Adipocyte (in vitro differentiated cells): ENCODE measurements around the gene RNU4-1.
"Not testable (repeated sequence)": the region's sequence is repeated elsewhere in the genome, so short reads cannot be mapped to it uniquely, and the experiment has no call there.

Source experiments
- DNase-seq: peaks from one replicate; pipeline ENCODE4 v3.0.0-alpha.2; 2015; ENCODE audit warnings: low read depth
- H3K27me3 ChIP-seq: replicated peaks from 2 replicates; pipeline ENCODE4 v1.7.0; 2013; ENCODE audit warnings: mild to moderate bottlenecking, low read length, moderate library complexity; ENCODE audit not compliant: control insufficient read depth, insufficient read depth
- H3K36me3 ChIP-seq: 2 replicates; pipeline ENCODE4 v1.7.0; 2013; ENCODE audit warnings: low read length, mild to moderate bottlenecking, moderate library complexity; ENCODE audit not compliant: control insufficient read depth, insufficient read depth, severe bottlenecking
- H3K4me1 ChIP-seq: 2 replicates; pipeline ENCODE4 v1.7.0; 2013; ENCODE audit warnings: mild to moderate bottlenecking, low read length, moderate library complexity; ENCODE audit not compliant: control insufficient read depth, insufficient read depth
- H3K4me3 ChIP-seq: 2 replicates; pipeline ENCODE4 v1.7.0; 2013; ENCODE audit warnings: mild to moderate bottlenecking, low read length, moderate library complexity
- H3K9ac ChIP-seq: 2 replicates; pipeline ENCODE4 v1.7.0; 2013; ENCODE audit warnings: mild to moderate bottlenecking, low read length, moderate library complexity
- H3K9me3 ChIP-seq: 2 replicates; pipeline ENCODE4 v1.7.0; 2013; ENCODE audit warnings: mild to moderate bottlenecking, low read length, moderate library complexity; ENCODE audit not compliant: control insufficient read depth

The RNU4-1 gene

GRCh38 chr12:120292661-120293531 lies at the start of gene RNU4-1:
Gene RNU4-1, minus strand, starts transcription at chr12:120293237.
- Histone ChIP-seq H3K9ac (peak within 1 kb of the TSS; percentile 98), H3K4me1 (peaks cover 7% of the 10 kb centered on the region), H3K9me3 (no peaks in the 10 kb centered on the region), H3K36me3 (no peaks in the 10 kb centered on the region), H3K4me3 (peak within 1 kb of the TSS; percentile 84), H3K27me3 (no peaks in the 10 kb centered on the region)
- peak; percentile 92 for DNase-seq

GRCh38 chr12:120342175-120343038 lies 49.4 kb upstream of the RNU4-1 start:
- peaks cover 21% of the 10 kb centered on the region for H3K27me3 ChIP-seq
- H3K4me1 ChIP-seq, result no peaks in the 10 kb centered on the region
- no peaks in the 10 kb centered on the region for H3K36me3 ChIP-seq
- no peak for DNase-seq
- H3K4me3 ChIP-seq, result no peak overlapping the region
- H3K9ac ChIP-seq, result no peak overlapping the region
- peaks cover 6% of the 10 kb centered on the region for H3K9me3 ChIP-seq

- H3K36me3 ChIP-seq, result no peaks in the 10 kb centered on the region
- H3K27me3 ChIP-seq, result peaks cover 11% of the 10 kb centered on the region
- H3K4me1 ChIP-seq, result no peaks in the 10 kb centered on the region
- H3K9me3 ChIP-seq, result peaks cover 6% of the 10 kb centered on the region
- no peak overlapping the region for H3K4me3 ChIP-seq
- no peak overlapping the region for H3K9ac ChIP-seq
- no peak for DNase-seq
Measured at GRCh38 chr12:120339256-120339655, 46.2 kb upstream of the RNU4-1 start.

GRCh38 chr12:120337730-120338129 lies 44.7 kb upstream of the RNU4-1 start:
- Histone ChIP-seq H3K9ac (no peak overlapping the region), H3K4me3 (no peak overlapping the region), H3K4me1 (no peaks in the 10 kb centered on the region), H3K27me3 (peaks cover 13% of the 10 kb centered on the region), H3K9me3 (peaks cover 6% of the 10 kb centered on the region), H3K36me3 (no peaks in the 10 kb centered on the region)
- no peak for DNase-seq

- not testable (repeated sequence) for H3K9ac ChIP-seq, H3K4me3 ChIP-seq, H3K36me3 ChIP-seq, H3K9me3 ChIP-seq, DNase-seq, H3K4me1 ChIP-seq
- H3K27me3 ChIP-seq, result peaks cover 21% of the 10 kb centered on the region
Measured at GRCh38 chr12:120336392-120336791, 43.4 kb upstream of the RNU4-1 start.

- H3K36me3 ChIP-seq, H3K9ac ChIP-seq, H3K4me3 ChIP-seq, H3K4me1 ChIP-seq, H3K9me3 ChIP-seq: not testable (repeated sequence)
- peaks cover 22% of the 10 kb centered on the region for H3K27me3 ChIP-seq
- peak; percentile 72 for DNase-seq
Measured at GRCh38 chr12:120335447-120335846, 42.4 kb upstream of the RNU4-1 start.

GRCh38 chr12:120332523-120332922 lies 39.5 kb upstream of the RNU4-1 start:
- no peak overlapping the region for H3K9ac ChIP-seq
- no peak for DNase-seq

GRCh38 chr12:120332041-120332440 lies 39.0 kb upstream of the RNU4-1 start:
- no peaks in the 10 kb centered on the region for H3K9me3 ChIP-seq
- H3K4me1 ChIP-seq, result no peaks in the 10 kb centered on the region
- no peaks in the 10 kb centered on the region for H3K36me3 ChIP-seq
- H3K4me3 ChIP-seq, result no peak overlapping the region
- H3K9ac ChIP-seq, result no peak overlapping the region
- no peak for DNase-seq
- peaks cover 17% of the 10 kb centered on the region for H3K27me3 ChIP-seq

More at GRCh38 chr12:120332523-120332922, 39.5 kb upstream of the RNU4-1 start:
- peaks cover 2% of the 10 kb centered on the region for H3K9me3 ChIP-seq
- no peaks in the 10 kb centered on the region for H3K36me3 ChIP-seq
- peaks cover 18% of the 10 kb centered on the region for H3K27me3 ChIP-seq
- H3K4me3 ChIP-seq, result no peak overlapping the region
- no peaks in the 10 kb centered on the region for H3K4me1 ChIP-seq

GRCh38 chr12:120331390-120331789 lies 38.4 kb upstream of the RNU4-1 start:
- H3K36me3 ChIP-seq, result no peaks in the 10 kb centered on the region
- peaks cover 17% of the 10 kb centered on the region for H3K27me3 ChIP-seq
- H3K9me3 ChIP-seq, result no peaks in the 10 kb centered on the region
- no peak overlapping the region for H3K4me3 ChIP-seq
- H3K9ac ChIP-seq, result no peak overlapping the region
- DNase-seq, result no peak
- no peaks in the 10 kb centered on the region for H3K4me1 ChIP-seq

GRCh38 chr12:120328228-120328627 lies 35.2 kb upstream of the RNU4-1 start:
- H3K4me3 ChIP-seq, result no peak overlapping the region
- H3K36me3 ChIP-seq, result no peaks in the 10 kb centered on the region
- DNase-seq, result no peak
- no peak overlapping the region for H3K9ac ChIP-seq
- H3K27me3 ChIP-seq, result peaks cover 13% of the 10 kb centered on the region
- no peaks in the 10 kb centered on the region for H3K4me1 ChIP-seq
- no peaks in the 10 kb centered on the region for H3K9me3 ChIP-seq

GRCh38 chr12:120327593-120327992 lies 34.6 kb upstream of the RNU4-1 start, which contains the start of gene PLA2G1B:
Gene PLA2G1B, minus strand, starts transcription at chr12:120327779. Its CDS starts 26 bp downstream, at chr12:120327753.
- Histone ChIP-seq H3K36me3 (no peaks in the 10 kb centered on the region), H3K9ac (no peak within 1 kb of the TSS), H3K4me3 (no peak within 1 kb of the TSS), H3K9me3 (no peaks in the 10 kb centered on the region), H3K4me1 (no peaks in the 10 kb centered on the region), H3K27me3 (peaks cover 12% of the 10 kb centered on the region)
- DNase-seq, result no peak
